K562 (cell line): ENCODE results near the gene TRMT112. TPM values are rescaled to one million over a fixed set of nuclear protein-coding genes. Genes with fewer than 3 reads are reported as not detected.
A peak's percentile ranks its signal among the peaks of the same experiment; 100 is the strongest.

Source experiments
- ATAC-seq: fragments of 200-7000 bp; cut with Tn5 transposase; 3 replicates; pipeline ENCODE4 v1.9.1; 2020; ENCODE audit warnings: moderate library complexity
- BruUV-seq: library from RNA; stranded (reverse); fragments of 400-500 nt; replicated peaks from 2 replicates; lab custom pipeline; 2021; lab: Mats Ljungman, UMichigan
- CTCF ChIA-PET: fragments of 300-600 bp; formaldehyde crosslinking; extraction: SDS; loops from one replicate; lab custom pipeline; 2021; ENCODE audit warnings: low intra/inter-chr PET ratio; lab: Yijun Ruan, JAX
- POLR2A ChIA-PET: fragments of 300-600, 350-650 bp; sonication (Branson Sonifier 250); formaldehyde crosslinking; extraction: SDS; loops from one replicate; lab custom pipeline; 2021; ENCODE audit warnings: antibody characterized with exemption, inconsistent platforms; lab: Yijun Ruan, JAX
- DNase-seq, 4 experiments: peaks; one replicate each; pipeline versions ENCODE4 v3.0.0 to v3.0.0-alpha.2; 2011 to 2018; ENCODE audit warnings: low spot score in 3 of 4, mixed read lengths in 3 of 4; ENCODE audit errors: extremely low read depth in 1 of 4
- FAIRE-seq: peaks from 2 replicates; lab custom pipeline; 2011; peaks lifted over from hg19 to GRCh38; lab: Jason Lieb, UNC
- H2AFZ ChIP-seq: 2 replicates; pipeline ENCODE4 v1.6.0; 2011; ENCODE audit warnings: low read depth, low read length, control low read depth, inconsistent platforms
- H3K27ac ChIP-seq: fragments of 200-600 bp; 3 replicates; pipeline ENCODE4 v1.8.0; 2011; ENCODE audit warnings: low read depth, mild to moderate bottlenecking, control low read depth, inconsistent platforms, low read length, moderate library complexity, mixed read lengths; ENCODE audit errors: extremely low read depth
- H3K27me3 ChIP-seq, 2 experiments: fragments of 300-600 bp in 1 of 2; 2 replicates in 1 of 2; 3 replicates in 1 of 2; pipeline versions ENCODE4 v1.6.0 to v1.8.0; 2011; ENCODE audit warnings: inconsistent platforms in 2 of 2, low read length in 2 of 2, mild to moderate bottlenecking in 1 of 2, mixed read lengths in 1 of 2, moderate library complexity in 1 of 2; ENCODE audit not compliant: control insufficient read depth in 2 of 2, insufficient read depth in 2 of 2
- H3K36me3 ChIP-seq: fragments of 300-600 bp; 3 replicates; pipeline ENCODE4 v1.8.0; 2011; ENCODE audit warnings: mild to moderate bottlenecking, low read length, inconsistent platforms; ENCODE audit not compliant: control insufficient read depth, insufficient read depth
- H3K4me1 ChIP-seq, 2 experiments: fragments of 200-600 bp in 1 of 2; replicated peaks in 1 of 2; 2 replicates in 1 of 2; 3 replicates in 1 of 2; pipeline versions ENCODE4 v1.5.1 to v1.8.0; 2011; ENCODE audit warnings: inconsistent platforms in 2 of 2, low read length in 2 of 2, mild to moderate bottlenecking in 1 of 2, mixed read lengths in 1 of 2, moderate library complexity in 1 of 2; ENCODE audit not compliant: control insufficient read depth in 2 of 2, insufficient read depth in 2 of 2
- H3K4me2 ChIP-seq: 2 replicates; pipeline ENCODE4 v1.6.1; 2011; ENCODE audit warnings: low read length, control low read depth, inconsistent platforms, mixed read lengths; ENCODE audit not compliant: insufficient read depth
- H3K4me3 ChIP-seq: fragments of 200-600 bp; sonication (generic), shearing (Covaris generic); 2 replicates; pipeline ENCODE4 v1.5.1; 2016; ENCODE audit warnings: control low read depth, inconsistent platforms
- H3K79me2 ChIP-seq: fragments of 200-600 bp; 3 replicates; pipeline ENCODE4 v1.8.0; 2011; ENCODE audit warnings: low read length, inconsistent platforms; ENCODE audit not compliant: control insufficient read depth, insufficient read depth
- H3K9ac ChIP-seq, 2 experiments: 2 replicates each; pipeline versions ENCODE4 v1.6.0 to v1.6.1; 2011; ENCODE audit warnings: low read depth in 2 of 2, low read length in 2 of 2, control low read depth in 1 of 2, inconsistent platforms in 1 of 2, mild to moderate bottlenecking in 1 of 2, mixed read lengths in 1 of 2; ENCODE audit not compliant: insufficient read depth in 1 of 2
- H3K9me1 ChIP-seq: one replicate; pipeline ENCODE4 v1.6.0; 2011; ENCODE audit warnings: inconsistent platforms, mild to moderate bottlenecking, low read length, moderate library complexity; ENCODE audit not compliant: control insufficient read depth, insufficient read depth
- H3K9me3 ChIP-seq: replicated peaks from 2 replicates; pipeline ENCODE4 v1.5.1; 2011; ENCODE audit warnings: low read depth, low read length, inconsistent platforms; ENCODE audit not compliant: control insufficient read depth, insufficient read depth
- H4K20me1 ChIP-seq: replicated peaks from 2 replicates; pipeline ENCODE4 v1.6.1; 2011; ENCODE audit warnings: low read length, inconsistent platforms, mixed read lengths; ENCODE audit not compliant: control insufficient read depth, insufficient read depth
- ATF6 ChIP-seq: sonication (generic); formaldehyde crosslinking; IDR thresholded peaks from 2 replicates; pipeline ENCODE4 v1.4.0; 2020; ENCODE audit warnings: mild to moderate bottlenecking, missing genetic modification reagents
- CREB1 ChIP-seq, 2 experiments: sonication (generic) in 1 of 2; formaldehyde crosslinking in 1 of 2; IDR thresholded peaks; 2 replicates each; pipeline versions ENCODE4 v1.6.1 to v1.8.0; 2012 to 2022; ENCODE audit warnings: inconsistent platforms in 1 of 2, mild to moderate bottlenecking in 1 of 2, missing genetic modification reagents in 1 of 2, moderate library complexity in 1 of 2
- ESRRB ChIP-seq: fragments of 250-450 bp; sonication (Bioruptor Pico); IDR thresholded peaks from 2 replicates; pipeline ENCODE4 v1.5.0; 2020; ENCODE audit warnings: mild to moderate bottlenecking, moderate library complexity, borderline replicate concordance
- FOXP4 ChIP-seq: sonication (generic); formaldehyde crosslinking; IDR thresholded peaks from 2 replicates; pipeline ENCODE4 v1.8.0; 2022; ENCODE audit warnings: mild to moderate bottlenecking, missing genetic modification reagents, borderline replicate concordance
- GTF2F1 ChIP-seq: IDR thresholded peaks from 2 replicates; pipeline ENCODE4 v1.6.1; 2011; ENCODE audit warnings: low read depth, low read length, improper control_type of control experiment
- JUN ChIP-seq, 2 experiments: sonication (generic) in 1 of 2; formaldehyde crosslinking in 1 of 2; IDR thresholded peaks; 2 replicates each; pipeline versions ENCODE4 v1.6.1 to v1.8.0; 2012 to 2022; ENCODE audit warnings: borderline replicate concordance in 2 of 2, mild to moderate bottlenecking in 2 of 2, improper control_type of control experiment in 1 of 2, low read depth in 1 of 2, low read length in 1 of 2, missing genetic modification reagents in 1 of 2
- KDM5B ChIP-seq: fragments of 200-600 bp; sonication (generic); IDR thresholded peaks from 2 replicates; pipeline ENCODE4 v1.6.1; 2012; ENCODE audit warnings: low read depth, mild to moderate bottlenecking, moderate library complexity, low read length, control low read depth, inconsistent platforms; ENCODE audit not compliant: insufficient replicate concordance
- KLF10 ChIP-seq: fragments of 250-450 bp; sonication (Bioruptor Pico); IDR thresholded peaks from 2 replicates; pipeline ENCODE4 v1.6.1; 2021; ENCODE audit warnings: matching md5 sums
- NCOR1 ChIP-seq: fragments of 450-650 bp; IDR thresholded peaks from 2 replicates; pipeline ENCODE4 v1.6.1; 2016; ENCODE audit warnings: mild to moderate bottlenecking, moderate library complexity
- NR3C1 ChIP-seq: sonication (generic); formaldehyde crosslinking; IDR thresholded peaks from 2 replicates; pipeline ENCODE4 v1.8.1; 2022; ENCODE audit warnings: missing genetic modification reagents
- PML ChIP-seq: IDR thresholded peaks from 2 replicates; pipeline ENCODE4 v1.6.1; 2012; ENCODE audit warnings: low read length, inconsistent platforms
- TOE1 ChIP-seq, 2 experiments: fragments of 450-650 bp in 1 of 2; sonication (generic) in 1 of 2; formaldehyde crosslinking in 1 of 2; IDR thresholded peaks; 2 replicates each; pipeline versions ENCODE4 v1.7.1 to v1.8.0; 2016 to 2022; ENCODE audit warnings: borderline replicate concordance in 2 of 2, mild to moderate bottlenecking in 2 of 2, antibody characterized with exemption in 1 of 2, inconsistent platforms in 1 of 2, low read depth in 1 of 2, missing genetic modification reagents in 1 of 2, moderate library complexity in 1 of 2
- XRCC5 ChIP-seq: fragments of 200-400 bp; formaldehyde crosslinking; IDR thresholded peaks from 2 replicates; pipeline ENCODE4 v1.6.1; 2017; ENCODE audit warnings: low read depth, mild to moderate bottlenecking, low read length
- ZBTB7A ChIP-seq: IDR thresholded peaks from 2 replicates; pipeline ENCODE4 v1.6.1; 2011; ENCODE audit warnings: low read depth, mild to moderate bottlenecking, low read length, moderate library complexity, borderline replicate concordance; ENCODE audit not compliant: control insufficient read depth
- WGBS: fragments of 100-300 bp; shearing (Covaris generic); methylation state at CpG from one replicate; pipeline ENCODE4 v1.1.6; 2016; ENCODE audit warnings: low coverage, mixed read lengths; ENCODE audit not compliant: insufficient coverage; ENCODE audit errors: missing lambda C conversion rate; 5-methylcytosine and 5-hydroxymethylcytosine counted together
- in situ Hi-C: fragments of 300-500 bp; cut with MboI; formaldehyde crosslinking; loops from 4 replicates; pipeline ENCODE4 v1.15.0; 2018; ENCODE audit warnings: inconsistent platforms, mixed read lengths
- intact Hi-C: fragments of 100-400 bp; cut with micrococcal nuclease; formaldehyde crosslinking; loops from 2 replicates; pipeline ENCODE4 v1.14.2; 2022
- polyA plus RNA-seq, 8 experiments: library from polyadenylated mRNA; depleted of rRNA in 4 of 8; stranded (reverse) in 5 of 8; unstranded in 3 of 8; fragments of >200 nt; fragmentation: Nextera tagmentation in 2 of 8; fragmentation: Illumina TruSeq in 1 of 8; extraction: Ambion mirVana in 2 of 8; extraction: Trizol in 1 of 8; gene quantifications; 2 replicates each; pipeline versions ENCODE4 v1.2.1 to v1.2.3, GENCODE V29; 2011 to 2014; ENCODE audit warnings: inconsistent platforms in 1 of 8, missing spikeins in 1 of 8
- total RNA-seq, 7 experiments: library from RNA; depleted of rRNA in 6 of 7; stranded (reverse); fragments of >200 nt in 6 of 7; fragmentation: Illumina TruSeq in 2 of 7; extraction: Trizol in 2 of 7; gene quantifications; 2 replicates each; pipeline versions ENCODE4 v1.2.1 to v1.2.3, GENCODE V29; 2011 to 2021; ENCODE audit warnings: low replicate concordance in 1 of 7

Gene TRMT112
- total and polyA plus RNA-seq, 9 of the 15 experiments (the other 6 are each of a cell fraction or from before 2014, with no cell fraction given) = 162 to 444 (median 300) TPM

- intact Hi-C loops (loop anchor here (2.0 to 10.0 kb wide), 4 partner anchors 35 to 471 kb away; partner anchors contain the start of genes FKBP2, MARK2 and PPP1R14B), in situ Hi-C loops (no loop called here)
- peak; percentile 78 for FAIRE-seq
- Histone ChIP-seq H3K9me1 (peaks cover 5% of the 10 kb centered on the region), H3K4me1 (peaks cover 29 to 39% of the 10 kb centered on the region in 2 experiments), H3K27ac (peak overlapping the region; percentile 96), H2AFZ (peak overlapping the region; percentile 88), H3K9me3 (no peaks in the 10 kb centered on the region), H3K4me2 (peak overlapping the region; percentile 100), H3K79me2 (peaks cover 46% of the 10 kb centered on the region), H3K9ac (peak overlapping the region; percentile 90 to 98), H3K27me3 (no peaks in the 10 kb centered on the region), H3K4me3 (peak overlapping the region; percentile 93), H4K20me1 (no peaks in the 10 kb centered on the region; the same call in 1 of the 2 replicates), H3K36me3 (peaks cover 28% of the 10 kb centered on the region; the same call in 2 of the 3 replicates)
- WGBS = 1% methylated on average over 37 of the region's 71 CpGs
- ATAC-seq = peak; percentile 57
- DNase-seq = peak; percentile 73 to 94 (median 80)
- POLR2A ChIA-PET = interaction anchor here (1.3 to 5.8 kb wide), 3 partner anchors 26 to 102 kb away, joined by 4 to 68 read pairs (median 54); partner anchors contain the start of gene FERMT3
- BruUV-seq = TSS peak; percentile 75
- CTCF ChIA-PET = interaction anchor here (0.7 kb wide), 1 partner anchor 35 kb away, joined by 3 read pairs; no protein-coding TSS in a partner anchor
- TF ChIP-seq ATF6 (CRISPR knock-in tag) (no peak), TOE1 (IDR thresholded peaks at IDR 0.05; ENCODE audit: borderline replicate concordance) (peak; percentile 53; the same call in 1 of the 2 replicates), TOE1 (CRISPR knock-in tag; IDR thresholded peaks at IDR 0.05; ENCODE audit: borderline replicate concordance, low read depth) (no peak), NR3C1 (no peak), ZBTB7A (peak; percentile 97), PML (no peak), NCOR1 (0 out of 2 replicates have a peak, but pooled peaks have one; percentile 54), ESRRB (CRISPR knock-in tag) (no peak), CREB1 (IDR thresholded peaks at IDR 0.05) (0 out of 2 replicates have a peak, but pooled peaks have one; percentile 5), CREB1 (CRISPR knock-in tag; IDR thresholded peaks at IDR 0.05) (no peak), FOXP4 (CRISPR knock-in tag) (0 out of 2 replicates have a peak, but pooled peaks have one; percentile 60), KDM5B (peak; percentile 7), XRCC5 (0 out of 2 replicates have a peak, but pooled peaks have one; percentile 9), JUN (IDR thresholded peaks at IDR 0.05; ENCODE audit: borderline replicate concordance, low read depth, low read length) (no peak), JUN (CRISPR knock-in tag; IDR thresholded peaks at IDR 0.05; ENCODE audit: borderline replicate concordance) (no peak), GTF2F1 (no peak), KLF10 (no peak)
These were observed 11.4 kb downstream of the TRMT112 start for GRCh38 chr11:64305691-64306562.
